Nephron progenitor cell (in vitro differentiated cells): Measurements from ENCODE around the gene BNIP5.

ENCODE experiments used
- DNase-seq: peaks from one replicate; pipeline ENCODE4 v3.0.0; 2021
- H3K27ac Mint-ChIP-seq: 2 replicates; pipeline ENCODE4 v1.8.0; 2021; ENCODE audit warnings: mild to moderate bottlenecking, moderate library complexity, mixed read lengths
- H3K27me3 Mint-ChIP-seq: 2 replicates; pipeline ENCODE4 v1.8.0; 2021; ENCODE audit warnings: mild to moderate bottlenecking, low read depth, mixed read lengths; ENCODE audit not compliant: poor library complexity
- H3K36me3 Mint-ChIP-seq: 2 replicates; pipeline ENCODE4 v1.8.0; 2021; ENCODE audit warnings: low read depth, mixed read lengths
- H3K4me1 Mint-ChIP-seq: 2 replicates; pipeline ENCODE4 v1.8.0; 2021; ENCODE audit warnings: mixed read lengths
- H3K4me3 Mint-ChIP-seq: 2 replicates; pipeline ENCODE4 v1.8.0; 2021; ENCODE audit warnings: mild to moderate bottlenecking, moderate library complexity, mixed read lengths
- H3K9me3 Mint-ChIP-seq: 2 replicates; pipeline ENCODE4 v1.8.0; 2021; ENCODE audit warnings: mild to moderate bottlenecking, moderate library complexity, mixed read lengths
- TF ChIP-seq, protein P1 (sequence below): fragments of 200-600 bp; sonication (generic); IDR thresholded peaks from 2 replicates; pipeline ENCODE4 v1.5.0; 2021; ENCODE audit warnings: antibody characterized with exemption

The BNIP5 gene

DNA sequence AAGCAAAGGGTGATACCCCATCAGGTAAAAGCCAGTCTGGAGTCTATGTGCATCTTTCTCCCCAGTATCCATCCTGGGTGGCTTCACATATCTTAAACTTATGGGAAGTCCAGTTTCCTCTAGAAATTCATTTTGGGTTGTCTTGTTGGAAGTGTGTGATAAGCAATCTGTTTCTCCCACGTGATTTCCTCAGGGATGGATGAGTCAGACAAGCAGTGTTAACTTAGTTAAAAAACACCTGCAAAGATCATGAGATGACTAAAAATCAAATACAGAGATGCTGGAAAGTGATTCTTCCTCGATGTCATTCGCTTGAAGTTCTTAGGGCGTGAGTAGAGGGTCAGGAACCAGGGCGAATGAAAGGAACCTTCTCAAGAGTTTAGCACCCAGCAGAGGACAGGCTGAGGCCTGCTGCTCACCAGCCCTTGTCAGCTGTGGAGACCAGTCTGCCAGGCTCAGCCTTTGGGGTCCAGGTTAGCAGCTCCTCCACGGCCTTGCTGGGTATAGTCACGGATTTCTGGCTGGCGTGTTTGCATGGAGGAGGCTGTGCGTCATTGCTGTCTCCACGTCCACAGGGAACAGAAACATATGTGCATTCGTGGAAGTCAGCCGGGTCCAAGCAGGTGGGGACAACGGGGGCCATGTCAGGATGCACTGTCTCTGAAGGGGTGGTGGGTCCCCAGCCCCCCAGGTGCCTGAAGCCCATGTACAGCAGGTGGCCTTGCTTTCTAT is 69.6 kb downstream of the BNIP5 start:
- peaks cover 11% of the 10 kb centered on the region for H3K4me1 Mint-ChIP-seq
- H3K27me3 Mint-ChIP-seq: peaks cover 17% of the 10 kb centered on the region
- H3K4me3 Mint-ChIP-seq: no peak overlapping the region
- TF ChIP-seq, protein P1, sequence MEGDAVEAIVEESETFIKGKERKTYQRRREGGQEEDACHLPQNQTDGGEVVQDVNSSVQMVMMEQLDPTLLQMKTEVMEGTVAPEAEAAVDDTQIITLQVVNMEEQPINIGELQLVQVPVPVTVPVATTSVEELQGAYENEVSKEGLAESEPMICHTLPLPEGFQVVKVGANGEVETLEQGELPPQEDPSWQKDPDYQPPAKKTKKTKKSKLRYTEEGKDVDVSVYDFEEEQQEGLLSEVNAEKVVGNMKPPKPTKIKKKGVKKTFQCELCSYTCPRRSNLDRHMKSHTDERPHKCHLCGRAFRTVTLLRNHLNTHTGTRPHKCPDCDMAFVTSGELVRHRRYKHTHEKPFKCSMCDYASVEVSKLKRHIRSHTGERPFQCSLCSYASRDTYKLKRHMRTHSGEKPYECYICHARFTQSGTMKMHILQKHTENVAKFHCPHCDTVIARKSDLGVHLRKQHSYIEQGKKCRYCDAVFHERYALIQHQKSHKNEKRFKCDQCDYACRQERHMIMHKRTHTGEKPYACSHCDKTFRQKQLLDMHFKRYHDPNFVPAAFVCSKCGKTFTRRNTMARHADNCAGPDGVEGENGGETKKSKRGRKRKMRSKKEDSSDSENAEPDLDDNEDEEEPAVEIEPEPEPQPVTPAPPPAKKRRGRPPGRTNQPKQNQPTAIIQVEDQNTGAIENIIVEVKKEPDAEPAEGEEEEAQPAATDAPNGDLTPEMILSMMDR: no peak
- no peak overlapping the region for H3K27ac Mint-ChIP-seq
- no peak for DNase-seq
- peaks cover 14% of the 10 kb centered on the region for H3K9me3 Mint-ChIP-seq
- H3K36me3 Mint-ChIP-seq: no peaks in the 10 kb centered on the region
